ENCODE data around the gene PTPN5.

Gene PTPN5

DNA sequence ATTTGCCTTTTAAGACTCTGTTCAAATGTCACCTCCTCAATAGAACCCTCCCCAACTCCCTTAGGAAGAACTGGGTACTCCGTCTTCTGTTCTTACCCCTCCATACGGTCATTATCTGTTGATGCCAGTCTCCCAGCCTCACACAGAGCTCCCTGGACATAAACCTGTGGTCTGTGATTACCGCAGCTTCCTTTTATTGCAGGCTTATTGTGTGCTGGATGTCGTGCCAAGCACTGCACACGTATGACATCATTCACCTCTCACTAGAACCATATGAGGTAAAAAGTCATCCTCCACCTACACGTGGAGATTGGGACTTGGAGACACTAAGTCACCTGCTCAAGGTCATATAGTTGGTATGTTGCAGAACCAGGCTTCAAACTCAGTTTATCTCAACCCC is 15.3 kb downstream of the PTPN5 start:
- no peaks in the 10 kb centered on the region for H3K9me3 ChIP-seq
- no peaks in the 10 kb centered on the region for H3K4me1 ChIP-seq (ENCODE audit: control insufficient read depth in 1 of 2, insufficient read depth in 1 of 2, low read depth in 1 of 2, low read length in 1 of 2)
- no peaks in the 10 kb centered on the region for H3K36me3 ChIP-seq
- H3K27ac ChIP-seq, result no peak overlapping the region
- H3K4me3 ChIP-seq (ENCODE audit: low read depth in 1 of 2, low read length in 1 of 2), result no peak overlapping the region
- peaks cover 6% of the 10 kb centered on the region for H3K27me3 ChIP-seq
- TF ChIP-seq, protein P1, sequence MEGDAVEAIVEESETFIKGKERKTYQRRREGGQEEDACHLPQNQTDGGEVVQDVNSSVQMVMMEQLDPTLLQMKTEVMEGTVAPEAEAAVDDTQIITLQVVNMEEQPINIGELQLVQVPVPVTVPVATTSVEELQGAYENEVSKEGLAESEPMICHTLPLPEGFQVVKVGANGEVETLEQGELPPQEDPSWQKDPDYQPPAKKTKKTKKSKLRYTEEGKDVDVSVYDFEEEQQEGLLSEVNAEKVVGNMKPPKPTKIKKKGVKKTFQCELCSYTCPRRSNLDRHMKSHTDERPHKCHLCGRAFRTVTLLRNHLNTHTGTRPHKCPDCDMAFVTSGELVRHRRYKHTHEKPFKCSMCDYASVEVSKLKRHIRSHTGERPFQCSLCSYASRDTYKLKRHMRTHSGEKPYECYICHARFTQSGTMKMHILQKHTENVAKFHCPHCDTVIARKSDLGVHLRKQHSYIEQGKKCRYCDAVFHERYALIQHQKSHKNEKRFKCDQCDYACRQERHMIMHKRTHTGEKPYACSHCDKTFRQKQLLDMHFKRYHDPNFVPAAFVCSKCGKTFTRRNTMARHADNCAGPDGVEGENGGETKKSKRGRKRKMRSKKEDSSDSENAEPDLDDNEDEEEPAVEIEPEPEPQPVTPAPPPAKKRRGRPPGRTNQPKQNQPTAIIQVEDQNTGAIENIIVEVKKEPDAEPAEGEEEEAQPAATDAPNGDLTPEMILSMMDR (IDR thresholded peaks at IDR 0.05), result no peak

DNA sequence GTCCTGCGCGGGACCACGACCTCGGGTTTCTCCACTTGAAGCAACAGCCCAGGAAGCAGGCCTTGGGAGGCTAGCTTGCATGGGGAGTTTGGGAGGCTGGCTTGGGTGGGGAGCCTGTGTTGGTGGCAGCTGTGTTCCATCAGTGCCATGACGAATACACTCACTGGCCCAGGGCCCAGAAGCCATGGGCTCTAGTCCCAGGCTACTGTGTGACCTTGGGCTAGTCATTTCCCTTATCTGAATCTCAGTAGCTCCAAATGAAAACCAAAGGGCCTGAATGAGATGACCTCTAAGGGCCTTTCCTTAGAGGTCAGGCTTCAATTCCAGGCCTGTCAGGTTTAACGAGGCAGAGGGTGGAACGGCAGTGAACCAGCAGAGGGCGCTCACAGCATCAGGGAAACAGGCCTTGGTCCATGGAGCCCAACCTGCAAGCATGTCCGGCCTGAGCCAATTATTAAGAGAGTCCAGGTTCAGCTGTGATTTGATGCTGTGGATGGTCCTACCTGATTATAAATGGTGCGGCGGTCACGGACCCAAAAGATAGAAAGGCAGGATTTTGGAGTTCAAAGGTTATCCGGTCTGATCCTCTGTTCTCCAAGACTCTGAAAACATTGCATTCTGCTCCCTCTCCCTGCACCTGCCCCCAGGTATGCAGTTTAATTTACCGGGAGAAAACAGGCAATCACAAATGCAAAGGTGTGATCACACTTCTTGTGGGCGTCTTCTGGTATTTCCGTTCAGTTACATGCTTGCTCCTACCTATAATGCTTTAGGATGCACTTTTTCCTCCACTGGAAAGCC is 15.9 kb downstream of the PTPN5 start:
- H3K4me1 ChIP-seq (ENCODE audit: control insufficient read depth in 1 of 2, insufficient read depth in 1 of 2, low read depth in 1 of 2, low read length in 1 of 2), result no peaks in the 10 kb centered on the region
- TF ChIP-seq, protein P1 (IDR thresholded peaks at IDR 0.05), result no peak
- peaks cover 6% of the 10 kb centered on the region for H3K27me3 ChIP-seq
- no peaks in the 10 kb centered on the region for H3K36me3 ChIP-seq
- no peak overlapping the region for H3K4me3 ChIP-seq (ENCODE audit: low read depth in 1 of 2, low read length in 1 of 2)
- H3K27ac ChIP-seq, result no peak overlapping the region
- no peaks in the 10 kb centered on the region for H3K9me3 ChIP-seq

DNA sequence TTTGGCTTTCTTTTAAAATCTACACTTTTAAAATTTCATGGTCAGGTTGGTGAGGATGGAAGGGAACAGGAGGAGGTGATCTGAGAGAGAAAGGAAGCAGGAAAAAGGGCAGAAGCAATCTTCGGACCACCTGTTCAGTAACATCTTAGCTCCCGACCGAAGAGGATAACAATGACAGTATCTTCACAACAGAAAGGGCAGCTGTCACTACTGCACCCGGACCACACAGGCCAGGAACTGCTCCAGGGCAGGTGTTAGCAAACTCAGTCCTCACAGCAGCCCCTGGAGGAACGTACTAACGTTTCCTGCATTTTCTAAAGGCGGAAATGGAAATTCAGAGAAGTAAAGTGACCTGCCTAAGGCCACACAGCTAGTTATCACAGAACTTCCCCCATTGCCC is 16.8 kb downstream of the PTPN5 start:
- no peaks in the 10 kb centered on the region for H3K9me3 ChIP-seq
- no peak overlapping the region for H3K4me3 ChIP-seq (ENCODE audit: low read depth in 1 of 2, low read length in 1 of 2)
- no peak overlapping the region for H3K27ac ChIP-seq
- H3K27me3 ChIP-seq, result peaks cover 6% of the 10 kb centered on the region
- no peaks in the 10 kb centered on the region for H3K36me3 ChIP-seq
- no peaks in the 10 kb centered on the region for H3K4me1 ChIP-seq (ENCODE audit: control insufficient read depth in 1 of 2, insufficient read depth in 1 of 2, low read depth in 1 of 2, low read length in 1 of 2)
- TF ChIP-seq, protein P1 (IDR thresholded peaks at IDR 0.05), result no peak

DNA sequence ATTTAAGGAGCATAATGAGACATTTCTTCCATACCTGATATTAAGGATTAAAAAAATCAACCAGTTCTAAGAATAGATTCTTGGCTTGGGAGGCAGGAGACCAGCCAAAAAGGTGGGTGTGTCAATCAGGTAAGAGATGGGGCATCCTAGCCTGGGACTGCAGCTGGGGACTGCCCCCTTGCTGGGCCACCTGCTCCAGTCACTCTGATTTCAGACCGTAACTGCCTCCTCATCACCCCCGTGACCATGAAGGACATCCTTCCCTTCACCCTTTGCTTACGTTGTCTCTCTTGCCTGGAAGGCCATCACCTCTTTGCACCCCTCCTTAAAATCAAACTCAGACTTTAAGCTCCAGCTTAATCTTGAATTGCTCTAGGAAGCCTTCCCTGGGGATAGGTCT is 17.9 kb downstream of the PTPN5 start:
- TF ChIP-seq, protein P1 (IDR thresholded peaks at IDR 0.05), result no peak
- no peak overlapping the region for H3K27ac ChIP-seq
- H3K9me3 ChIP-seq, result no peaks in the 10 kb centered on the region
- H3K4me1 ChIP-seq (ENCODE audit: control insufficient read depth in 1 of 2, insufficient read depth in 1 of 2, low read depth in 1 of 2, low read length in 1 of 2), result no peaks in the 10 kb centered on the region
- H3K4me3 ChIP-seq (ENCODE audit: low read depth in 1 of 2, low read length in 1 of 2), result no peak overlapping the region
- H3K27me3 ChIP-seq, result peaks cover 6% of the 10 kb centered on the region
- no peaks in the 10 kb centered on the region for H3K36me3 ChIP-seq

DNA sequence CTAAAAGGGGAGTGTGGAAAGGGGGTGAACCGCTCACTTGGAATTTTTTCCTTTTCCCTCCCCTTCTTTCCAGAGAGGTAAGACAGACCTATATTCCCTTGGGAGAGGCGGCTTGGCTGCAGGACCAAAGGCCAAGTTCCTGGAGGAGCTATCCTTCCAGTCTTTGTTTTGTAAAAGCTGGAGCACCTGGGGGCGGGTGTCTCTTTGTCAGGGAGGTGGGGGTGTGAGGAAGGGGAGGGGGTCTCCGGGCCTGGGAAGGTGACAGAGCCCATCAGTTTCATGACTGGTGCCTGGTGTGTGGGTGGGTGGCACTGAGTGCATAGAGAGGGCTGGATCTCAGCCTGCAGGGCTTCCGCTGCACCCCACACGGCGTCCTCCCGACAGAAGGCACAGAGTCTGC is 18.5 kb downstream of the PTPN5 start:
- TF ChIP-seq, protein P1 (IDR thresholded peaks at IDR 0.05), result no peak
- H3K4me1 ChIP-seq (ENCODE audit: control insufficient read depth in 1 of 2, insufficient read depth in 1 of 2, low read depth in 1 of 2, low read length in 1 of 2), result no peaks in the 10 kb centered on the region
- H3K27me3 ChIP-seq, result peaks cover 6% of the 10 kb centered on the region
- H3K27ac ChIP-seq, result no peak overlapping the region
- no peak overlapping the region for H3K4me3 ChIP-seq (ENCODE audit: low read depth in 1 of 2, low read length in 1 of 2)
- H3K36me3 ChIP-seq, result no peaks in the 10 kb centered on the region
- no peaks in the 10 kb centered on the region for H3K9me3 ChIP-seq
